HepG2 (cell line): ENCODE results near the gene MEF2A. TPM values are rescaled to one million over a fixed set of nuclear protein-coding genes. Genes with fewer than 3 reads are reported as not detected.

Experiments
- ARNTL ChIP-seq: sonication (generic); formaldehyde crosslinking; IDR thresholded peaks from 2 replicates; pipeline ENCODE4 v1.4.0; 2020; ENCODE audit warnings: mild to moderate bottlenecking, missing genetic modification reagents
- ATF6 ChIP-seq: sonication (generic); formaldehyde crosslinking; conservative IDR thresholded peaks from 2 replicates; pipeline ENCODE4 v1.4.0; 2020; ENCODE audit warnings: missing genetic modification reagents
- GZF1 ChIP-seq: sonication (generic); formaldehyde crosslinking; IDR thresholded peaks from 2 replicates; pipeline ENCODE4 v1.5.1; 2020; ENCODE audit warnings: mild to moderate bottlenecking, missing genetic modification reagents
- LCORL ChIP-seq, 2 experiments: fragments of 450-650 bp in 1 of 2; sonication (generic) in 1 of 2; formaldehyde crosslinking in 1 of 2; IDR thresholded peaks; 2 replicates each; pipeline versions ENCODE4 v1.5.0 to v1.6.1; 2017 to 2020; ENCODE audit warnings: antibody characterized with exemption in 1 of 2, missing genetic modification reagents in 1 of 2
- LRRFIP1 ChIP-seq: sonication (generic); formaldehyde crosslinking; conservative IDR thresholded peaks from 2 replicates; pipeline ENCODE4 v1.4.0; 2020; ENCODE audit warnings: missing genetic modification reagents
- MYPOP ChIP-seq: sonication (generic); formaldehyde crosslinking; IDR thresholded peaks from 2 replicates; pipeline ENCODE4 v1.8.1; 2023; ENCODE audit warnings: mild to moderate bottlenecking, moderate library complexity, missing genetic modification reagents
- PHF20 ChIP-seq: sonication (generic); formaldehyde crosslinking; IDR thresholded peaks from 2 replicates; pipeline ENCODE4 v1.5.0; 2020; ENCODE audit warnings: mild to moderate bottlenecking, missing genetic modification reagents
- POLR2G ChIP-seq: fragments of 200-400 bp; formaldehyde crosslinking; IDR thresholded peaks from 2 replicates; pipeline ENCODE4 v1.6.1; 2018; ENCODE audit warnings: mild to moderate bottlenecking, low read depth, low read length, moderate library complexity
- PREB ChIP-seq: sonication (generic); formaldehyde crosslinking; IDR thresholded peaks from 2 replicates; pipeline ENCODE4 v1.4.0; 2020; ENCODE audit warnings: missing genetic modification reagents
- SMAD3 ChIP-seq: sonication (generic); formaldehyde crosslinking; IDR thresholded peaks from 2 replicates; pipeline ENCODE4 v1.4.0; 2020; ENCODE audit warnings: missing genetic modification reagents
- TFDP2 ChIP-seq: sonication (generic); formaldehyde crosslinking; IDR thresholded peaks from 2 replicates; pipeline ENCODE4 v1.4.0; 2020; ENCODE audit warnings: missing genetic modification reagents
- YEATS2 ChIP-seq: sonication (generic); formaldehyde crosslinking; IDR thresholded peaks from 2 replicates; pipeline ENCODE4 v1.4.0; 2020; ENCODE audit warnings: missing genetic modification reagents, borderline replicate concordance
- ZNF263 ChIP-seq: sonication (generic); formaldehyde crosslinking; IDR thresholded peaks from 2 replicates; pipeline ENCODE4 v1.4.0; 2020; ENCODE audit warnings: missing genetic modification reagents
- ZNF550 ChIP-seq: sonication (generic); formaldehyde crosslinking; IDR thresholded peaks from 2 replicates; pipeline ENCODE4 v1.4.0; 2020; ENCODE audit warnings: mild to moderate bottlenecking, missing genetic modification reagents, borderline replicate concordance
- ZNF607 ChIP-seq: sonication (generic); formaldehyde crosslinking; IDR thresholded peaks from 2 replicates; pipeline ENCODE4 v1.5.1; 2020; ENCODE audit warnings: missing genetic modification reagents, mild to moderate bottlenecking, borderline replicate concordance
- ZNF776 ChIP-seq: sonication (generic); formaldehyde crosslinking; IDR thresholded peaks from 2 replicates; pipeline ENCODE4 v1.4.0; 2020; ENCODE audit warnings: mild to moderate bottlenecking, missing genetic modification reagents
- ZXDC ChIP-seq: sonication (generic); formaldehyde crosslinking; IDR thresholded peaks from 2 replicates; pipeline ENCODE4 v1.5.0; 2020; ENCODE audit warnings: mild to moderate bottlenecking, missing genetic modification reagents
- polyA plus RNA-seq, 8 experiments: library from polyadenylated mRNA; depleted of rRNA in 3 of 8; stranded (reverse) in 7 of 8; unstranded in 1 of 8; fragments of >200 nt; fragmentation: Illumina TruSeq in 4 of 8; extraction: Trizol in 4 of 8; gene quantifications; 2 replicates each; pipeline versions ENCODE4 v1.2.1 to v1.2.3, GENCODE V29; 2011 to 2016; ENCODE audit warnings: low read depth in 4 of 8, missing spikeins in 1 of 8, mixed read lengths in 1 of 8; ENCODE audit not compliant: insufficient read depth in 1 of 8
- total RNA-seq, 5 experiments: library from RNA; depleted of rRNA; stranded (reverse); fragments of >200 nt; fragmentation: Illumina TruSeq; extraction: Trizol; gene quantifications; 2 replicates each; pipeline ENCODE4 v1.2.3, GENCODE V29; 2016; ENCODE audit warnings: low read depth in 1 of 5

MEF2A gene
- total and polyA plus RNA-seq, 2 of the 13 experiments (the other 11 are each of a cell fraction or from before 2014, with no cell fraction given), result 15.2 to 24.4 TPM

GRCh38 chr15:99565299-99566156, at the start of gene MEF2A (continued):
- peak; percentile 71; the same call in 1 of the 2 replicates for TF ChIP-seq ATF6 (CRISPR knock-in tag)
- no peak; the same call in 1 of the 2 replicates for TF ChIP-seq SMAD3 (CRISPR knock-in tag)
- TF ChIP-seq ZNF776 (CRISPR knock-in tag), result no peak
- TF ChIP-seq GZF1 (CRISPR knock-in tag), result no peak
- peak; percentile 67; the same call in 1 of the 2 replicates for TF ChIP-seq MYPOP
- no peak for TF ChIP-seq PREB (CRISPR knock-in tag)
- 0 out of 2 replicates have a peak, but pooled peaks have one; percentile 22 for TF ChIP-seq ZXDC
- TF ChIP-seq PHF20 (CRISPR knock-in tag), result peak; percentile 66
- peak; percentile 68; the same call in 1 of the 2 replicates for TF ChIP-seq LCORL (IDR thresholded peaks at IDR 0.05)
- peak; percentile 87 for TF ChIP-seq LCORL (CRISPR knock-in tag; IDR thresholded peaks at IDR 0.05)
- TF ChIP-seq ZNF550 (CRISPR knock-in tag), result no peak
- peak; percentile 80 for TF ChIP-seq YEATS2 (CRISPR knock-in tag)
- peak; percentile 82 for TF ChIP-seq POLR2G
- no peak; the same call in 1 of the 2 replicates for TF ChIP-seq ARNTL
- peak; percentile 67; the same call in 1 of the 2 replicates for TF ChIP-seq ZNF607 (CRISPR knock-in tag)
- TF ChIP-seq TFDP2 (CRISPR knock-in tag), result peak; percentile 62; the same call in 1 of the 2 replicates
- peak; percentile 42; the same call in 1 of the 2 replicates for TF ChIP-seq ZNF263
- no peak for TF ChIP-seq LRRFIP1 (CRISPR knock-in tag)
